HG03108 (cell line): ENCODE measurements around the gene SH3TC1.

ENCODE experiments used
- ATAC-seq: cut with Tn5 transposase; IDR thresholded peaks from one replicate; pipeline ENCODE4 v1.9.1; 2021; ENCODE audit warnings: moderate library complexity; ENCODE audit not compliant: unreplicated experiment

Gene SH3TC1

DNA sequence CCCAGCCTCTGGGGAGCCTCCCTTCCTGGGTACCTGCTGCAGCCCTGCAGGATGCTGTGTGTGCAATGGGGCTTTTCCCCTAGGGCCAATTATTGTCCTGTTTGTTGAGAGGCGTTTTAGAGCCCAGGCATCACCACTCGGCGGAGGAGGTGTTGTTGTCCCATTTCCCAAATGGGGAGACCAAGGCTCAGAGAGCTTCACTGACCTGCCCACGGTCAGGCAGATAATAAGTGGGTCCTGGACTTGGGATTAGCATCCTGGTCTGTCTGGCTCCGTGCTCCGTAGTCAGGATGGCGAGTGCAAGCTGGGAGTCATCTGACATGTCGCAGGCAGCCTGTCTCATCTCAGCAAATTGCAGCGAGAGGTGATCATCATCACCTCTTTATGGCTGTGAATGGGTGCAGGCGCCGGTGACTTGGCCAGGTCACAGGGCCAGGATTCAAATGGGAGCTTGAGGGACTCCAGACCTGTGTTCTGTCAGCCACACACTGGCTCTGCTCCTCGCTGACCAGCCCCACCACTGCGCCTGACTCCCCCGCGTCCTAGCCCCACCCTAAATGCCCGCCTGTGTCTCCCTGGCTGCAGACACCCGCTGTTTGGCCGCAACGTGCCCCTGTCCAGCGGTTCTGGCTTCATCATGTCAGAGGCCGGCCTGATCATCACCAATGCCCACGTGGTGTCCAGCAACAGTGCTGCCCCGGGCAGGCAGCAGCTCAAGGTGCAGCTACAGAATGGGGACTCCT, 87.1 kb downstream of the SH3TC1 start:
- no peak for ATAC-seq

DNA sequence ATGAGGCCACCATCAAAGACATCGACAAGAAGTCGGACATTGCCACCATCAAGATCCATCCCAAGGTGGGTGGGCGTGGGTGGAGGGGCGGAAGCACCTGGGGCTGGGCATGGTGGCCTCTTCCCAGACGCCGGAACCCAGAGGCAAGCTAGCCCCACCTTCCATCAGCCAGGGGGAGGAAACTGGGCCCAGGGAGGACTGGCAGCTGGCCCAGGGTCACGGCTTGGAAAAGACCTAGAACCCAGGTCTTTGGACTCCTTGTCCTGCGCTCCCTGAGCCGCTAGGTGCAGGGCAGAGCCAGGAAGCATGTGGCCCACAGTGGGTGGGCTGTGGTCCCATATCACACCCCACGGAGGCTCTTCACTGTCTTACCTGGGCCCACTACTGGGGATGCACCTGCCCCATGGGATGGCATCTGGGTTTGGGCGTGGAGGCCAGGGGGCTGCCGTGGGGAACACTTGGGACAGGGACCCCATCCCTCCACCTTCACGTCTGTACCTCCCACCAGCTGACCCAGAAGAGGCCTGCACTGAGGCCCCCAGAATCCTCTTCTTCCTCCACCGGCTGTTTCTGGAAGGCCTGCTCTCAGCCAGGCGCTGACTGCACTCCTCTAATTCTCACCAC, 87.7 kb downstream of the SH3TC1 start:
- no peak for ATAC-seq

DNA sequence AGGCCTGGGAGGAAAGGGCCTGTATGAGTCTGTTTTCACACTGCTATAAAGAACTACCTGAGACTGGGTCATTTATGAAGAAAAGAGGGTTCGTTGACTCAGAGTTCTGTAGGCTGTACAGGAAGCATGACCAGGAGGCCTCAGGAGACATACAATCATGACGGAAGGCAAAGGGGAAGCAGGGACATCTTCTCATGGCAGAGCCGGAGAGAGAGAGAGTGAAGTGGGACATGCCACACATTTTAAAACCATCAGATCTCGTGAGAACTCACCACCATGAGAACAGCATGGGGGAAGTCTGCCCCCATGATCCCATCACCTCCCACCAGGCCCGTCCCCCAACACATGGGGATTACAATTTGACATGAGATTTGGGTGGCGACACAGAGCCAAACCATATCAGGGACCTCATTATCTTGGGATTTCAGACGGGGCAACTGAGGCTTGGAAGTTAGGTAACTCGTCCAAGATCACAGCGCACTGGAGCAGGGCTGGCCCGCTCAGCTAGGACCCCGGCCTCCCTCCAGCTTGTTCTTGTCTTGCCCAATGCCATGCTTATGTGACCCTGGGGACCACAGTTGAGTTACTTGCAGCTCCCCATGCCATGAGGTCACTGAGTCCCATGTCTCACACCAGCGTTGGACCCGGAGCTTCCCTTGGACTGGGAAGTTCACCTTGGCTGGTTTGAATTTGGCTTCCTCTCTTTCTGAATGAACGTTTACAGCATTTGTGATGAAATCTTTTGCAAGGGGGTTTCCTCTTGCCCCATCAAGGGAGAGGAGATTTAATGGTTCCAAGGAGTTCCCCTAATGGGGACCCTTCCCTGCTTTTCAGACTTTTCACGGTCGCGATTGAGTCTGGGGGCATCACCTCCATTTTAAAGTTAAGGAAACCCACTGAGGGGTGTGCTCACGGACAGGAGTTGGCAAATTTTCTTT, 88.5 kb downstream of the SH3TC1 start:
- no peak for ATAC-seq

DNA sequence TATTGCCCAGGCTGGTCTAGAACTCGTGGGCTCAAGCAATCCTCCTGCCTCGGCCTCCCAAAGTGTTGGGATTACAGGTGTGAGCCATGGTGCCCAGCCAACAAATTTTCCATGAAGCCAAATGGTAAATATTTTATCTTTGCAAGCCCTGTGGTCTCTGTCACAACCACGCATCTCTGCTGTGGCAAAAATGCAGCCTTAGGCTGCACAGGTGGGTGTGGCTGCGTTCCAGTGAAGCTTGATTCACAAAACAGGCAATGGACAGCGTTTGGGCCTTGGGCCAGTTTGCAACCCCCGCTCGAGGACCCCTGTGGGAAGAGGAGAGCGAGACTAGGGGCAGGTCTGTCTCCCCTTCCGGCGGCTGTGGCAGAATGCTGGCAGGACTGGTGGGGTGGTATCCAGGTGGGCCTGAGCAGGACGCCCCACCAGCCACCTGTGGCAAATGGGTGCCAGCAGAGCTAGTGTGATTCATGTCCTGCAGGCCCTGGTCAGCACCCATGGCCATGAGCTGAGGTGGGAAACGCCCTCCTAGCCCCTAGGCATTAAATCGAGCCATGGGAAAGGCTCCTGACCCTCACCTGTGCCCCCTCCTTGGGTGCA, 90.2 kb downstream of the SH3TC1 start:
- ATAC-seq = no peak

DNA sequence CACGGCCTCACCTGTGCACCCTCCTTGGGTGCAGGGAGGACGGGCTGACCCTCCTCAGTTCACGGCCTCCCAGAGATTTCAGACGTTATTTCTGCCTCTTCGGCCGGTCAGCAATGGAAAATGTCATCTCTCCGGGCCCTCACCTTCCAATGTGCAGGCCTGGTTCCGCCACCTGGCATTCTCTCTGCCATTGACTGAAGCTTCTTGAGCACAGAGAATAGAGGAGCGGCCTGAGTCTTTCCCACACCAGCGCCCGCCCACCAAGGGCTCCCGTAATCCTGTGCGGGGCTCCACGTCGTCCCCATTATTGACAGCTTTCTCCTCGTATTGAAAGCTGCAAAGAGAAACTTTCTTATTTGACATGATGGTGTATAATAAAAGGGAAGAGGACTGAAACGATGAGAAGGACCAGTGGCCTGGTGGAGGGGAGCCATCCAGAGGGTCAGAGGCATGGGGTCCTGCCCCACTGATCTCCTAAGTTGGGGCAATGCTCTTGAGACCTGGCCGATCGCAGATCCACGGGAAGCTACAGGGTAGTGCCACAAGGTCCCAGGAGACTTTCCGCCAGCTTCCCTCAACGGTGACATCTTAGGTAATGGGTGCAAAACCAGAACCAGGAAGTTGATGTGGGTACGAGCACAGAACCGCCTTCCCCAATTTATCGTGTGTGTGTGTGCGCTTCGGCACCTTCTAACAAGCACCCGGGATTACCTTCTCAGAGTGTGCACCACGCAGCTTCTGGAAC, 91.0 kb downstream of the SH3TC1 start:
- ATAC-seq = no peak

DNA sequence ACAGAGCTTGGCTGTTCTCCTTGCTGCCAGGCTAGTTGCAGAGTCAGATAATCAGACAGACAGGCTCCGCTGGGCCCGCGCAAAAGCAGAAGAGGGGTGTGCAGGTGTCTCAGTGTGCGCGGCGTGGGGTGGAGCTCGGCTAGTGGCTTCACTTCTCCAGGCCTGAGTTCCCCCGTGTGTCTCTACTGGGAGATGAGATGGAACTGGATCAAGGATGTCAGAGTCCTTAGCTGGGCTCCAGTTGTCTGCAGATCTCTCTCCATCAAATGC, 91.5 kb downstream of the SH3TC1 start:
- no peak for ATAC-seq
